ENCODE data around the gene PCCA.

PCCA gene

GRCh38 chr13:100528353-100528752 lies 439.5 kb downstream of the PCCA start:
- DNase-seq (ENCODE audit: low read depth) = no peak
- TF ChIP-seq CTCF (conservative IDR thresholded peaks at IDR 0.05; ENCODE audit: control insufficient read depth, insufficient read depth, low read depth, low read length) = no peak
- H3K4me3 ChIP-seq (ENCODE audit: control insufficient read depth, low read depth, low read length) = no peak overlapping the region

GRCh38 chr13:100528820-100529219 lies 439.9 kb downstream of the PCCA start:
- H3K4me3 ChIP-seq (ENCODE audit: control insufficient read depth, low read depth, low read length) = no peak overlapping the region
- no peak for DNase-seq (ENCODE audit: low read depth)
- no peak for TF ChIP-seq CTCF (conservative IDR thresholded peaks at IDR 0.05; ENCODE audit: control insufficient read depth, insufficient read depth, low read depth, low read length)

GRCh38 chr13:100529666-100530377 lies 440.9 kb downstream of the PCCA start:
- TF ChIP-seq CTCF (conservative IDR thresholded peaks at IDR 0.05; ENCODE audit: control insufficient read depth, insufficient read depth, low read depth, low read length) = no peak
- H3K4me3 ChIP-seq (ENCODE audit: control insufficient read depth, low read depth, low read length) = no peak overlapping the region
- no peak for DNase-seq (ENCODE audit: low read depth)

- H3K4me3 ChIP-seq (ENCODE audit: control insufficient read depth, low read depth, low read length) = no peak overlapping the region
- no peak for TF ChIP-seq CTCF (conservative IDR thresholded peaks at IDR 0.05; ENCODE audit: control insufficient read depth, insufficient read depth, low read depth, low read length)
- DNase-seq (ENCODE audit: low read depth) = peak; percentile 44
Measured at GRCh38 chr13:100530671-100531213, 441.8 kb downstream of the PCCA start.

GRCh38 chr13:100532090-100532766 lies 443.3 kb downstream of the PCCA start:
- H3K4me3 ChIP-seq (ENCODE audit: control insufficient read depth, low read depth, low read length) = no peak overlapping the region
- TF ChIP-seq CTCF (conservative IDR thresholded peaks at IDR 0.05; ENCODE audit: control insufficient read depth, insufficient read depth, low read depth, low read length) = no peak
- DNase-seq (ENCODE audit: low read depth) = no peak

- TF ChIP-seq CTCF (conservative IDR thresholded peaks at IDR 0.05; ENCODE audit: control insufficient read depth, insufficient read depth, low read depth, low read length) = no peak
- no peak for DNase-seq (ENCODE audit: low read depth)
Measured at GRCh38 chr13:100532836-100533435, 444.0 kb downstream of the PCCA start.

More at GRCh38 chr13:100532836-100533435, 444.0 kb downstream of the PCCA start:
- no peak overlapping the region for H3K4me3 ChIP-seq (ENCODE audit: control insufficient read depth, low read depth, low read length)

All from fibroblast of mammary gland (primary cell).